ENCODE measurements around the gene C19orf44.

C19orf44 gene

DNA sequence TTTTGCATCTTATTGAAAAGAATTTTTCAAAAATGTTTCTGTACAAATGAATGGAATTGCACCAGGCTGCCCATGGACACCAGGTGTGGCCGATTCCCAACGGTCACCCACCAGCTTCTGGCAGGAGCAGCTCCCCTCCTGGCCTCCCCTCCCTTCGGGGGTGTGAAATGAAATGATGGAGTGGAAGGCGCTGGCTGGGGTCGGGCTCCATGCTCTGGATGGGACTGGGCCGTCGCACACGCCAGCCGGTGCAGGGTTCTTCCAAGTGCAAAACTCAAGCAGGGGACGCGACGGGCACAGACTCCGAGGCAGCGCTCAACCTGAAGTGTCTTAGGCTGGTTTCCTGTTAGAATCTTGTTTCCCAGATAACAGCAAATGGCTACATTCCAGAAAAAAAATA is 21.9 kb downstream of the C19orf44 start:
- Histone ChIP-seq H3K9me3 (ENCODE audit: insufficient read depth, low read depth, low read length) (no peaks in the 10 kb centered on the region), H3K4me2 (ENCODE audit: low read depth, low read length, poor library complexity, severe bottlenecking) (no peak overlapping the region), H3K36me3 (ENCODE audit: insufficient read depth, low read length) (peaks cover 60% of the 10 kb centered on the region; the same call in 1 of the 2 replicates), H4K20me1 (ENCODE audit: insufficient read depth, low read length, poor library complexity, severe bottlenecking) (no peaks in the 10 kb centered on the region), H3K9me2 (replicated peaks; ENCODE audit: low read depth, low read length) (no peaks in the 10 kb centered on the region), H3K79me2 (ENCODE audit: insufficient read depth, low read length) (no peaks in the 10 kb centered on the region), H3K9ac (ENCODE audit: low read depth, low read length, poor library complexity, severe bottlenecking) (no peak overlapping the region), H3K4me1 (ENCODE audit: insufficient read depth, low read length, poor library complexity, severe bottlenecking) (no peaks in the 10 kb centered on the region), H2AFZ (ENCODE audit: low read length) (no peak overlapping the region), H3K27me3 (ENCODE audit: insufficient read depth, low read length, poor library complexity, severe bottlenecking) (no peaks in the 10 kb centered on the region), H3K4me3 (ENCODE audit: low read length, poor library complexity, severe bottlenecking) (no peak overlapping the region), H3F3A (ENCODE audit: low read depth) (no peaks in the 10 kb centered on the region)
- no peak for TF ChIP-seq EZH2phosphoT487 (IDR thresholded peaks at IDR 0.05; ENCODE audit: borderline replicate concordance)
- TF ChIP-seq, protein P1, sequence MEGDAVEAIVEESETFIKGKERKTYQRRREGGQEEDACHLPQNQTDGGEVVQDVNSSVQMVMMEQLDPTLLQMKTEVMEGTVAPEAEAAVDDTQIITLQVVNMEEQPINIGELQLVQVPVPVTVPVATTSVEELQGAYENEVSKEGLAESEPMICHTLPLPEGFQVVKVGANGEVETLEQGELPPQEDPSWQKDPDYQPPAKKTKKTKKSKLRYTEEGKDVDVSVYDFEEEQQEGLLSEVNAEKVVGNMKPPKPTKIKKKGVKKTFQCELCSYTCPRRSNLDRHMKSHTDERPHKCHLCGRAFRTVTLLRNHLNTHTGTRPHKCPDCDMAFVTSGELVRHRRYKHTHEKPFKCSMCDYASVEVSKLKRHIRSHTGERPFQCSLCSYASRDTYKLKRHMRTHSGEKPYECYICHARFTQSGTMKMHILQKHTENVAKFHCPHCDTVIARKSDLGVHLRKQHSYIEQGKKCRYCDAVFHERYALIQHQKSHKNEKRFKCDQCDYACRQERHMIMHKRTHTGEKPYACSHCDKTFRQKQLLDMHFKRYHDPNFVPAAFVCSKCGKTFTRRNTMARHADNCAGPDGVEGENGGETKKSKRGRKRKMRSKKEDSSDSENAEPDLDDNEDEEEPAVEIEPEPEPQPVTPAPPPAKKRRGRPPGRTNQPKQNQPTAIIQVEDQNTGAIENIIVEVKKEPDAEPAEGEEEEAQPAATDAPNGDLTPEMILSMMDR (conservative IDR thresholded peaks at IDR 0.05; ENCODE audit: low read length), result no peak

DNA sequence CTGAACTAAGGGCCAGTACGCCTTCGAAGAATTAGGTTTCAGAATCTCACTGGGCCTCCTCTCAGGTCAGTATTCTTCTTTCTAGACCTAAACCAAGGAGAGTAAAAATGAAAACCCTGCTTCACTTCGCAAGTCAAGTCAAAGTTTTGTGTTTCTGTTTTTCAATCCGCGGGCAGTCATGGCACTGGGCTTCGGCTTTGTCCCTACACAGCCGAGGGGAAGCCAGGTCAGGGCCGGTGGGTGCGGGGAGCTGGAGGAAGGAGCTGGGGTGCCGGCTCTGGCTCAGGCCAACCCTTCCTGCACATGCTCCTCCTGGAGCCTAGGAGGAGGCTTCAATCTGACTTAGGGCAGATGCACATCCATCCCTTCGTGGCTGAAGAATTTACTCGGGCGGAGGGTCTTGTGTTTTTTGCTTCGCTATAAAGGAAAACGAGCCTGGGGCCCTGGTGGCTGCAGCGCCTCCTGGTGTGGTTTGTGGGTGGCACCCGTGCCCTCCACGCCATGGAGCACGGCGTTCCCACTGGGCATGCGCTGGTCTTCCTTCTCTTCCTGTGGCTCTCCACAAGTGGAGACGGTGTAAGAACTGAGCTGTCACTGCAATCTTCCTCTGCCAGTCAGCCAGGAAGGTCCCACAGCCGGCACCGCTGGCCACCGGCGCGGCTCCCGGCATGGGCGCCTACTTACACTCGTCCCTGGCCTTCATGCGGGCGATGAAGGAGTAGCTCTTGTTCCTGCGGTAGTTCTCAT is 22.5 kb downstream of the C19orf44 start:
- Histone ChIP-seq H3K9ac (ENCODE audit: low read depth, low read length, poor library complexity, severe bottlenecking) (no peak overlapping the region), H3K27me3 (ENCODE audit: insufficient read depth, low read length, poor library complexity, severe bottlenecking) (no peaks in the 10 kb centered on the region), H4K20me1 (ENCODE audit: insufficient read depth, low read length, poor library complexity, severe bottlenecking) (no peaks in the 10 kb centered on the region), H3K36me3 (ENCODE audit: insufficient read depth, low read length) (peaks cover 66% of the 10 kb centered on the region; the same call in 1 of the 2 replicates), H3K79me2 (ENCODE audit: insufficient read depth, low read length) (no peaks in the 10 kb centered on the region), H3K9me2 (replicated peaks; ENCODE audit: low read depth, low read length) (no peaks in the 10 kb centered on the region), H3K4me1 (ENCODE audit: insufficient read depth, low read length, poor library complexity, severe bottlenecking) (no peaks in the 10 kb centered on the region), H3K4me2 (ENCODE audit: low read depth, low read length, poor library complexity, severe bottlenecking) (no peak overlapping the region), H3K9me3 (ENCODE audit: insufficient read depth, low read depth, low read length) (no peaks in the 10 kb centered on the region), H3K4me3 (ENCODE audit: low read length, poor library complexity, severe bottlenecking) (no peak overlapping the region), H3F3A (ENCODE audit: low read depth) (no peaks in the 10 kb centered on the region), H2AFZ (ENCODE audit: low read length) (no peak overlapping the region)
- TF ChIP-seq, protein P1 (conservative IDR thresholded peaks at IDR 0.05; ENCODE audit: low read length), result no peak
- no peak for TF ChIP-seq EZH2phosphoT487 (IDR thresholded peaks at IDR 0.05; ENCODE audit: borderline replicate concordance)

DNA sequence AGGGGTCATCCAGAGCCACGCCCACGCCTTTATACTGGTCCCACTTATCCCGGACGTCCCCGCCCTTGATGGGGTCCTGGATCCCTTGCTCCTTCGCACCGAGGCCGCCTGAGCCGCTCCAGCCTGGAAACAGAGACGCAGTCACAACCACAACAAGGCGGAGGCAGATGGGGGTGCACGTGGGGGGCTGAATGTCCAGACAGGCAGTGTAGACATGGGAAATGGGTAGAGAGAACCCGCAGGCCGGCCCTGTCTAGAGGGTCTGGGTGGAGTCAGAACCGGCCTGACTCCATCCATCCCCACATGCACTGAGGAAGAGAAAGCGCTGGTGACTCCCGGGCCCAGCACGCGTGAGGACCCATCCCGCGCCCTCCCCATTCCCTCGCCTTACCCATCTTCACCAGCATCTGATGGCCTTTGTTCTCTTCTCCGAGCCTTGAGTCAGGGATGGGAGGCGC is 23.1 kb downstream of the C19orf44 start:
- Histone ChIP-seq H3K9ac (ENCODE audit: low read depth, low read length, poor library complexity, severe bottlenecking) (no peak overlapping the region), H3K79me2 (ENCODE audit: insufficient read depth, low read length) (no peaks in the 10 kb centered on the region), H3K4me3 (ENCODE audit: low read length, poor library complexity, severe bottlenecking) (no peak overlapping the region), H3K9me2 (replicated peaks; ENCODE audit: low read depth, low read length) (no peaks in the 10 kb centered on the region), H3K9me3 (ENCODE audit: insufficient read depth, low read depth, low read length) (no peaks in the 10 kb centered on the region), H3K4me2 (ENCODE audit: low read depth, low read length, poor library complexity, severe bottlenecking) (no peak overlapping the region), H4K20me1 (ENCODE audit: insufficient read depth, low read length, poor library complexity, severe bottlenecking) (no peaks in the 10 kb centered on the region), H3F3A (ENCODE audit: low read depth) (no peaks in the 10 kb centered on the region), H3K27me3 (ENCODE audit: insufficient read depth, low read length, poor library complexity, severe bottlenecking) (no peaks in the 10 kb centered on the region), H2AFZ (ENCODE audit: low read length) (no peak overlapping the region), H3K4me1 (ENCODE audit: insufficient read depth, low read length, poor library complexity, severe bottlenecking) (no peaks in the 10 kb centered on the region), H3K36me3 (ENCODE audit: insufficient read depth, low read length) (peaks cover 72% of the 10 kb centered on the region; the same call in 1 of the 2 replicates)
- no peak for TF ChIP-seq EZH2phosphoT487 (IDR thresholded peaks at IDR 0.05; ENCODE audit: borderline replicate concordance)
- TF ChIP-seq, protein P1 (conservative IDR thresholded peaks at IDR 0.05; ENCODE audit: low read length), result no peak
